Testis (tissue), 2 donors: Measurements from ENCODE around the gene NELL2.
"Not testable (repeated sequence)": the region's sequence is repeated elsewhere in the genome, so short reads cannot be mapped to it uniquely, and the experiment has no call there.

Source experiments
- CTCF ChIP-seq, 3 experiments: fragments of 450-650 bp in 2 of 3; fragments of 200-600 bp in 1 of 3; sonication (generic) in 1 of 3; IDR thresholded peaks; one replicate each; pipeline ENCODE4 v1.5.1; 2016 to 2019; ENCODE audit warnings: antibody characterized with exemption in 3 of 3, mild to moderate bottlenecking in 2 of 3, moderate library complexity in 1 of 3
- POLR2A ChIP-seq: fragments of 450-650 bp; IDR thresholded peaks from one replicate; pipeline ENCODE4 v1.6.1; 2017; ENCODE audit warnings: antibody characterized with exemption, mild to moderate bottlenecking, moderate library complexity

- TF ChIP-seq POLR2A; CTCF (IDR thresholded peaks at IDR 0.05): not testable (repeated sequence)
These were observed 41.1 kb downstream of the NELL2 start for GRCh38 chr12:44834996-44835395.
